Measurements from ENCODE around the gene SBK1. TPM values are rescaled to one million over a fixed set of nuclear protein-coding genes. Genes with fewer than 3 reads are reported as not detected.

Gene SBK1
- total RNA-seq, 1 donor from 2014 or later = 2.4 TPM

DNA sequence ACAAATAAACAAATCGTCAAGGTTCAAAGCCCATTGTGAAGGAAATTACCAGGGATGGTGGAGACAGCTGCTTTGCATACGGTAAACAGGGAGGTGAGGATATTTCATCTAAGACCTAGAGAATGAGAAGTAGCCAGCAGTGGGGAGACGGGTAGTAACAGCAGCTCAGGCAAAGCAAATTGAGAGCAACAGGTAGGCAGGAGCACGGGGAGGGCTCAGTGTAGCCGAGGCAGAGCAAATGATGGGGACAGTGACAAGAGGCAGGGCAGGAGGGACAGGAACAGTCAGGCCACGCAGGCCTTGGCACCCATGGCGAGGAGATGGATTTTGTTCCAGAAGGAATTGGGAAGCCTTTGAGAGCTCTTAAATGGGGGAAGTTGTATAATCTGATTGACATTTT is 29.0 kb upstream of the SBK1 start:
- TF ChIP-seq, protein P1, sequence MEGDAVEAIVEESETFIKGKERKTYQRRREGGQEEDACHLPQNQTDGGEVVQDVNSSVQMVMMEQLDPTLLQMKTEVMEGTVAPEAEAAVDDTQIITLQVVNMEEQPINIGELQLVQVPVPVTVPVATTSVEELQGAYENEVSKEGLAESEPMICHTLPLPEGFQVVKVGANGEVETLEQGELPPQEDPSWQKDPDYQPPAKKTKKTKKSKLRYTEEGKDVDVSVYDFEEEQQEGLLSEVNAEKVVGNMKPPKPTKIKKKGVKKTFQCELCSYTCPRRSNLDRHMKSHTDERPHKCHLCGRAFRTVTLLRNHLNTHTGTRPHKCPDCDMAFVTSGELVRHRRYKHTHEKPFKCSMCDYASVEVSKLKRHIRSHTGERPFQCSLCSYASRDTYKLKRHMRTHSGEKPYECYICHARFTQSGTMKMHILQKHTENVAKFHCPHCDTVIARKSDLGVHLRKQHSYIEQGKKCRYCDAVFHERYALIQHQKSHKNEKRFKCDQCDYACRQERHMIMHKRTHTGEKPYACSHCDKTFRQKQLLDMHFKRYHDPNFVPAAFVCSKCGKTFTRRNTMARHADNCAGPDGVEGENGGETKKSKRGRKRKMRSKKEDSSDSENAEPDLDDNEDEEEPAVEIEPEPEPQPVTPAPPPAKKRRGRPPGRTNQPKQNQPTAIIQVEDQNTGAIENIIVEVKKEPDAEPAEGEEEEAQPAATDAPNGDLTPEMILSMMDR (IDR thresholded peaks at IDR 0.05) = no peak

DNA sequence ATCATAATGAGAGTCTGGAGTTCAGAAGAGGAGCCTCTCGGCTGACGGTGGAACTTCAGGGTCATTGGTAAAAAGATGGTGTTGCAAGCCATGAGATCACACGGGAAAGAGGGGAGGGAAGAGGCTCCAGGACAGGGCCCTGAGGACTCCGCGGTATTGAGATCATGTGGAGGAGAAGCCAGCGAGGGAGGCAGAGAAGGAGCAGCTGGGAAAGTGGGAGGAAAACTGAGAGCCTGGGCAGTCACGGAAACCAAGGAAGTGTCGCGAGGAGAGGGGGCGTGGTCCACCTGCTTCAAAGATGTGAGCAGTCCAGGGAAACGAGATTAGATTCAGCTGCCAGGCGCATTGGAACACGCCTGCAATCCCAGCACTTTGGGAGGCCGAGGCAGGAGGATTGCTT is 27.7 kb upstream of the SBK1 start:
- no peaks in the 10 kb centered on the region for H3K9me3 ChIP-seq
- DNase-seq (no peak), ATAC-seq (peak in 1 of 2 donors; percentile 77)
- no peak overlapping the region for H3K27ac ChIP-seq
- no peaks in the 10 kb centered on the region for H3K36me3 ChIP-seq
- peaks cover 19% of the 10 kb centered on the region for H3K27me3 ChIP-seq (ENCODE audit: low read depth)
- intact Hi-C loops (cut with DNase I) = no loop called here
- no peak overlapping the region for H3K4me3 ChIP-seq
- TF ChIP-seq, protein P1 (IDR thresholded peaks at IDR 0.05) = no peak
- no peaks in the 10 kb centered on the region for H3K4me1 ChIP-seq

More for the DNA sequence above, 29.0 kb upstream of the SBK1 start:
- Histone ChIP-seq H3K27me3 (ENCODE audit: low read depth) (peaks cover 30% of the 10 kb centered on the region), H3K9me3 (no peaks in the 10 kb centered on the region), H3K4me3 (no peak overlapping the region), H3K27ac (no peak overlapping the region), H3K4me1 (peaks cover 5% of the 10 kb centered on the region), H3K36me3 (no peaks in the 10 kb centered on the region)
- intact Hi-C loops (cut with DNase I) = no loop called here
- no peak for DNase-seq
- no peak for ATAC-seq

DNA sequence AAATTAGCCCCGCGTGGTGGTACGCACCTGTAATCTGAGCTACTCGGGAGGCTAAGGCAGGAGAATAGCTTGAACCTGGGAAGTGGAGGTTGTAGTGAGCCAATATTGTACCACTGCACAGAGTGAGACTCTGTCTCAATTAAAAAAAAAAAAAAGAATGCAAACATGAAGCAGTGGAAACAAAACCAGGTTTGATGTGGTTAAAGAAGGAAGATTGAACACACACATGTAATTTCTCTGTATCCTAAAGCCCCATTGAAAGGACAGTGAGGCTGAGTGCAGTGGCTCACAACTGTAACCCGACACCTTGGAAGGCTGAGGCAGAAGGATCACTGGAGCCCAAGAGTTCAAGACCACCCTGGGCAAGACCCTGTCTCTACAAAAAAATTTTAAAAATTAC is 26.5 kb upstream of the SBK1 start:
- Histone ChIP-seq H3K27me3 (ENCODE audit: low read depth) (peaks cover 10% of the 10 kb centered on the region), H3K4me3 (no peak overlapping the region), H3K9me3 (no peaks in the 10 kb centered on the region), H3K36me3 (no peaks in the 10 kb centered on the region), H3K4me1 (no peaks in the 10 kb centered on the region), H3K27ac (no peak overlapping the region)
- intact Hi-C loops (cut with DNase I) = no loop called here
- ATAC-seq (no peak), DNase-seq (no peak)
- TF ChIP-seq, protein P1 (IDR thresholded peaks at IDR 0.05) = no peak

DNA sequence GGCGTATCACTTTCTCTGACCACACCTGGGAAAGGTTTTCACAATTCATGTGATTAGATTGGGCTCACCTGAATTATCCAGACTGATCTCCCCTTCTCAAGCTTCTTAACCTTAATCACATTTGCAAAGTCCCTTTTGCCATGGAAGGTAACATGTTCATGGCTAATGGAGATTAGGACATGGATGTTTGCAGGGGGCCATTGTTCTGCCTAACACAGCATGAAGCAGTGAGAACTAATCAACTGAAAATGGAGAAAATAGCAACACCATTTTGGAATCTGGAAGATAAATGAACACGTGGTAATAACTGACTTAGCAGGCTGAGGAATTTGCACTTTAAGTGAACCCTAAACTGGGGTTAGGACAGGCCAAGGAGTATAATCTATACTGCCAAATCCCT is 25.0 kb upstream of the SBK1 start:
- no peak for DNase-seq
- H3K36me3 ChIP-seq = no peaks in the 10 kb centered on the region
- H3K4me1 ChIP-seq = no peaks in the 10 kb centered on the region
- no peak overlapping the region for H3K4me3 ChIP-seq
- TF ChIP-seq, protein P1 (IDR thresholded peaks at IDR 0.05) = no peak
- no peak overlapping the region for H3K27ac ChIP-seq
- H3K27me3 ChIP-seq (ENCODE audit: low read depth) = peaks cover 3% of the 10 kb centered on the region
- no peak for ATAC-seq
- H3K9me3 ChIP-seq = no peaks in the 10 kb centered on the region
- intact Hi-C loops (cut with DNase I) = no loop called here

DNA sequence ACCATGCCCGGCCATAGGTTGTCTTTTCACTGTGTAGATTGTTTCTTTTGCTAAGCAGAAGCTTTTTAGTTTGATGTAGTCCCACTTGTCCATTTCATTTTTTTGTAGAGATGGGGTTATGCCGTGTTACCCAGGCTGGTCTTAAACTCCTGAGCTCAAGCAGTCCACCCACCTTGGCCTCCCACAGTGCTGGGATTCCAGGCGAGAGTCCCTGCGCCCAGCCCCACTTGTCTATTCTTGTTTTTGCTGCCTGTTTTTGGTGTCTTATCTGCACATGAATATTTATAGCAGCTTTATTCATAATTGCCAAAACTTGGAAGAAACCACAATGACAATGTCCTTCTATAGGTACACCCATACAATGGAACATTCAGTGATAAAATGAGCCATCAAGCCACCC is 18.8 kb upstream of the SBK1 start:
- no peak for ATAC-seq
- Histone ChIP-seq H3K4me1 (peaks cover 11% of the 10 kb centered on the region), H3K27me3 (ENCODE audit: low read depth) (peaks cover 35% of the 10 kb centered on the region), H3K9me3 (no peaks in the 10 kb centered on the region), H3K36me3 (no peaks in the 10 kb centered on the region), H3K27ac (no peak overlapping the region), H3K4me3 (no peak overlapping the region)
- TF ChIP-seq, protein P1 (IDR thresholded peaks at IDR 0.05) = no peak
- no peak for DNase-seq
- intact Hi-C loops (cut with DNase I) = no loop called here

DNA sequence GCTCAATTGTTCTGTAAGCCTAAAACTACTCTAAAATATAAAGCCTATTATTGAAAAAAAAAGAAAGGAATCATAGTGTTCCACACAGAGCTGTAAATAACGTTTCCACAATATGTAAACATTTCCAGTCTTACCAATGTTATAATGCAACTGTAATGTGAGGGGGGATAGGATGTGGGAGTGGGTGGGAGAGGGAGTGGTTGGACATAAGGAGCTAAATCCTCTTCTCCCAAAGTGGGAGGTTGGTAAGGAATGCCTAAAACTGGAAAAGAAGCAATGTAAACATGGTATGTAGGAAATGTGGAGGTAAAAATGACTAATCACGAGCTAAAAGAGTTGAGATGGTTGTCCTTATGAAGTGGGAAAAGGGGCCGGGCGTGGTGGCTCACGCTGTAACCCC is 17.6 kb upstream of the SBK1 start:
- Histone ChIP-seq H3K9me3 (no peaks in the 10 kb centered on the region), H3K27ac (no peak overlapping the region), H3K27me3 (ENCODE audit: low read depth) (peaks cover 35% of the 10 kb centered on the region), H3K4me1 (peaks cover 11% of the 10 kb centered on the region), H3K36me3 (no peaks in the 10 kb centered on the region), H3K4me3 (no peak overlapping the region)
- TF ChIP-seq, protein P1 (IDR thresholded peaks at IDR 0.05) = no peak
- DNase-seq (no peak), ATAC-seq (no peak)
- intact Hi-C loops (cut with DNase I) = no loop called here

Data from lower lobe of right lung (tissue), 2 donors.